ENCODE results near the gene KDM2B.

KDM2B gene

DNA sequence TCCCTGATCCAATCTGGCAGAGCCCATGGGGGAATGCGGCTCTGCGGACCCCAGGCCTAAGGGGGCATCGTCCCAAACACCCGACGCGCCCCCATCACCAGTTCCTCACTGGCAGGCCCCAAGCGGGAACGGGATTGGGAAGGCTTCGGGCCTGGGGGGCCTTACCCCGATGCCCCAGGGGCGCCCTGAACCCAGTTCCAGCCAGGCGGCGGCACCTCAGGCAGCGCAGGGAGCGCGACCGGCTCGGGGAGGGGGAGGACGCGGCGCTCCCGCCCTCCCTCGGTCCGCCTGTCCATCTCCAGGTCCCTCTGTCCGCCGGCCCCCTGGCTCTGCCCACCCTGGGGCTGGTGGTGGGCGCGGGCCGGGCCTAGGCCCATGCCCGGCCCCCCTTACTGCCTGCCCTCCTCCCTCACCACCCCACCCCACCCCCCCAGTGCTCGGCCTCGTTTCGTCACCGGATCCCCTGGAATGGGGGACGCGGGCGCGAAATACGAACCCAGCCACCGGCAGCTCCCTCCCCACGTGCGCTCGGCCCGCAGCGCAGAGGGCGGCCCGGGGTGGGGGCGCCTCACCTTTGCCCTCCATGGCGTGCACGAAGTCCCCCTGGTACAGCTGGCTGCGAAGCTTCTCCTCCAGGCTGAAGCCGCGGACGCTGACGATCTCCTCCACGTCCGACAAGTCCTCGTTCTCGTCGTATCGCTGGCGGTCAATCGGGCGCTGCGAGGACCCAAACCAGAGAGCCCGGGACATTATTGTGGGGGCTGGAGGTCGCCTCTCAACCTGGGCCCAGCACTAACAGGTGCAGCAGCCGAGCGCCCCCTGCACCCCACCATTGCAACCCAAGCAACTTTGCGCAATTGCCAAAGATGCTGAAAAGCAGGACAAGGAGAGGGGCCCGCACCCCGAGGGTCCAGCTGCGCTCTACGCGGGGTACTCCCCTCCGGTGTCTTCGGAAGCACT, 2.3 kb downstream of the KDM2B start:
- no peak for DNase-seq (ENCODE audit: low read depth)
- H3K4me3 ChIP-seq (ENCODE audit: low read depth, low read length): peak overlapping the region; percentile 38
- in situ Hi-C loops (cut with HindIII; ENCODE audit: low sequenced_read_pairs): loop anchor here (5.0 kb wide), 1 partner anchor 81 kb away; no protein-coding TSS in a partner anchor
- TF ChIP-seq, protein P1, sequence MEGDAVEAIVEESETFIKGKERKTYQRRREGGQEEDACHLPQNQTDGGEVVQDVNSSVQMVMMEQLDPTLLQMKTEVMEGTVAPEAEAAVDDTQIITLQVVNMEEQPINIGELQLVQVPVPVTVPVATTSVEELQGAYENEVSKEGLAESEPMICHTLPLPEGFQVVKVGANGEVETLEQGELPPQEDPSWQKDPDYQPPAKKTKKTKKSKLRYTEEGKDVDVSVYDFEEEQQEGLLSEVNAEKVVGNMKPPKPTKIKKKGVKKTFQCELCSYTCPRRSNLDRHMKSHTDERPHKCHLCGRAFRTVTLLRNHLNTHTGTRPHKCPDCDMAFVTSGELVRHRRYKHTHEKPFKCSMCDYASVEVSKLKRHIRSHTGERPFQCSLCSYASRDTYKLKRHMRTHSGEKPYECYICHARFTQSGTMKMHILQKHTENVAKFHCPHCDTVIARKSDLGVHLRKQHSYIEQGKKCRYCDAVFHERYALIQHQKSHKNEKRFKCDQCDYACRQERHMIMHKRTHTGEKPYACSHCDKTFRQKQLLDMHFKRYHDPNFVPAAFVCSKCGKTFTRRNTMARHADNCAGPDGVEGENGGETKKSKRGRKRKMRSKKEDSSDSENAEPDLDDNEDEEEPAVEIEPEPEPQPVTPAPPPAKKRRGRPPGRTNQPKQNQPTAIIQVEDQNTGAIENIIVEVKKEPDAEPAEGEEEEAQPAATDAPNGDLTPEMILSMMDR (IDR thresholded peaks at IDR 0.05; ENCODE audit: low read depth, low read length, missing control alignments): no peak

DNA sequence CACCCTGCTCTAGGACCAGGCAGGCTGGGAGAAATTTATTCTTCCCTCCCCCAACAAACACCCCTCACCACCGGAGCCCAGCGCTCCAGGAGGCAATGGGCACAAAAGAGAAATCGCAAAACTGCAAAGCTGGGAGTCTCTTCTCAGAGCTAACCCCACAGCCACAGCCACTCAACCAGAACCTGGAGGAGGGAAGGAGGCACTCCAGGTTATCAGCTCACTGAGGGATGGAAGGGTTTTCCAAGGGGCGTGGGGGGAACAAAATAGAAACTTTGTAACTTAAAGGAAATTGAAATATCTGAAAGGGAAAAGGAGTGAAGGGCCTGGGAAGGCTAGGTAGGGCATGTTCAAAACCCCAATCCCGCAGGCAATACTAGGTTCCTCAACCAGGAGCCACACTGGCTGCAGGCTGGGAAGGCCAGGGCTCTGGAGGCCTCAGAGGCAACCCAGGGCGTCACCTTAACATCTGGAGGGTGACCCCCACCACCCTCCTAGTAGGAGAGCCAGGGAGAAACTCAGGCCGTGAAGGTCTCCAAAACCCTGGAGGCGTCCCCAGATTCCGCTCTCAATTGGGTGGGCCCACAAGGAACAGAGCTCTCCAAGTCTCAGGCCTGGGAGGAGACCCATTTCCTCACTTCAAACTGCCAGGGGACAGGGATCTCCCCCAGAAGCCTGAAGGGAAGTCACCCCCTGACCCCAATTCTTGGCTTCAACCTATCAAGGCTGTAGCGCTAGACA, 3.2 kb downstream of the KDM2B start:
- no peak for DNase-seq (ENCODE audit: low read depth)
- TF ChIP-seq, protein P1 (IDR thresholded peaks at IDR 0.05; ENCODE audit: low read depth, low read length, missing control alignments): no peak
- in situ Hi-C loops (cut with HindIII; ENCODE audit: low sequenced_read_pairs): loop anchor here (5.0 kb wide), 1 partner anchor 80 kb away; no protein-coding TSS in a partner anchor
- H3K4me3 ChIP-seq (ENCODE audit: low read depth, low read length): peak overlapping the region; percentile 38

DNA sequence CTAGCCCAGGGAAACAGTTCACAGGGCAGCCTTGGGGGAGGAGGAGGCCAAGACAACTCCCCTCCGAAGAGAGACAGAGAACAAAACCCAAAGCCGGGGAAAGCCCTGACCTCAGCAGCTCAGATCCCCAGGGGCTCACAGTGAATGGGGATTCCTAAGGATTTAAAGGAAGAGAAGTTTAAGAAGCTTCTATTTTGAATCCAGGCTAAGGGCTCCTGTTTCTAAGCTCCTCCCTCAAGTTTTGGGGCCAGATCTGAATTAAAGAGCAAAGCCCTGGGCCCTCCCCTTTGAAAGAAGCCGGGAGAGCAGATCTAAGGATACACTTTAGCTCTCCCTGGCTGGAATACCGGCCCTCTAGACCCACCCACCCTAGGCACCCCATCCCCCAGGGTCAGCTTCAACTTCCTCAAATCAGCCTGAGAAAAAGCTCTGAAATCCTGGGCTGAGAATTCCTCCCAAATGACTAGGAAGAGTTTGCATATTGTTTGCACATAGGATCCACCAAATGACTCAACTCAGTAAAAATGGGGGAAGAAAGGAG, 3.9 kb downstream of the KDM2B start:
- TF ChIP-seq, protein P1 (IDR thresholded peaks at IDR 0.05; ENCODE audit: low read depth, low read length, missing control alignments): no peak
- H3K4me3 ChIP-seq (ENCODE audit: low read depth, low read length): peak overlapping the region; percentile 11
- in situ Hi-C loops (cut with HindIII; ENCODE audit: low sequenced_read_pairs): loop anchor here (5.0 kb wide), 1 partner anchor 80 kb away; no protein-coding TSS in a partner anchor
- peak; percentile 36 for DNase-seq (ENCODE audit: low read depth)

DNA sequence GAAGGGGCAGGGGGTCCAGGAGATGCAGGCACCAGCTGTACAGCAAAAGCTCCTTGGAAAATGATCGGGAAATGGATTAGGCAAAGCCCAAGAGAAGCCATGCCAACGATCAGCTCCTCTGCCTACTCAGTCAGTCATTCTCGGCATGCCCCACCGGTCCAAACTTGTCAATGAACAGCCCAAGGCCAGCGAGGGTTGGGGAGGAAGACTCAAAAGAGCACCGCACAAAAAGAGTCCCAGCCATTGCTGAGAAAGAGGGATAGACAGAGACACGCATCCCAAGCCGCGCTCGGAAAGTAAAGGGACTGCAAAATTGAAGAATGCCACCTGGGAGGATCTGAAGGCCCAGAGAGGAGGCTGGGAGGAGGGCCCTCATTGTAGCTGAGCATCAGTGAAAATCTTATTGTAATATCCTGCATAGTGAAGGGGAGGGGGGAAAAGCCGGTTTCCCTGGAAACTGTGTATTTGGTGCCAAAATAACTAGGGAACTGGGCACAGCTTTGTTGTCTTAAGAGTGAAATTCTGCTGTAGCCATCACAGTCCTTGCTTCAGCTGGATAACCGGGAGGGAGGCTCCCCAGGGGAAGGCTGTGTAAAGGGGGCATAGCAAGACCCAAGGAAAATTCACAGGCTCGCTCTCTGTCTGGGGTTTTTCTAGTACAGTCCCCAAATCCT, 4.7 kb downstream of the KDM2B start:
- peak overlapping the region; percentile 11 for H3K4me3 ChIP-seq (ENCODE audit: low read depth, low read length)
- DNase-seq (ENCODE audit: low read depth): no peak
- in situ Hi-C loops (cut with HindIII; ENCODE audit: low sequenced_read_pairs): loop anchor here (5.0 kb wide), 1 partner anchor 79 kb away; no protein-coding TSS in a partner anchor
- TF ChIP-seq, protein P1 (IDR thresholded peaks at IDR 0.05; ENCODE audit: low read depth, low read length, missing control alignments): no peak

DNA sequence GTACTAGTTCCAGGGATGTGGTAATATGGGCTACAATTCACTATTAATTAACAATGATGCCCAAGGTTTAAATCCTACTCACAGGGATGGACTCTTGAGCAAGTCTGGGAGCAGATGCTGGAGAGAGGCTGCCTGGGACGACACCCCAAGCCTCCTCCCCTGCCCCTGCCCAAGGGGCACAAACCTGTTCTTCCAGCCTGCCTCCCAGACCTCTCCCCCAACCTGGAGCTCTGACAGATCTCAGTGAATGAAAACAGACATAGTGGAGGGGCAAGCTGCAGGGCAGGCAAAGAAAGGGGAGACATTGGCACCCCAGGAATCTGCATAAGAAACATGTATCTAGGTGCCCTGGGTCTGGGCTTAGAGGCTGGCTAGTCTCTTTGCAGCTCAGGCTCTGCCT, 5.8 kb downstream of the KDM2B start:
- in situ Hi-C loops (cut with HindIII; ENCODE audit: low sequenced_read_pairs): loop anchor here (5.0 kb wide), 1 partner anchor 78 kb away; no protein-coding TSS in a partner anchor
- no peak overlapping the region for H3K4me3 ChIP-seq (ENCODE audit: low read depth, low read length)
- TF ChIP-seq, protein P1 (IDR thresholded peaks at IDR 0.05; ENCODE audit: low read depth, low read length, missing control alignments): no peak
- DNase-seq (ENCODE audit: low read depth): no peak
